Adrenal gland (tissue), 12 donors: Measurements from ENCODE around the gene MAD2L1. TPM values are rescaled to one million over a fixed set of nuclear protein-coding genes. Genes with fewer than 3 reads are reported as not detected.

Source experiments
- DNase-seq, 7 donors: peaks; one replicate each; pipeline ENCODE4 v3.0.0-alpha.2; 2019 to 2020
- H3K27ac ChIP-seq, 5 donors: fragments of 200-600 bp; sonication (generic) in 4 of 5; 1 replicate in 3 of 5; 2 replicates in 2 of 5; pipeline versions ENCODE4 v1.5.1 to v1.8.0; 2016 to 2020; ENCODE audit warnings: mild to moderate bottlenecking in 1 of 5
- H3K27me3 ChIP-seq: fragments of 200-600 bp; 2 replicates; pipeline ENCODE4 v1.8.0; 2021
- H3K36me3 ChIP-seq, 2 donors: fragments of 200-600 bp; replicated peaks in 1 of 2; 1 replicate in 1 of 2; 2 replicates in 1 of 2; pipeline versions ENCODE4 v1.5.1 to v1.8.0; 2018 to 2022
- H3K4me1 ChIP-seq, 2 donors: fragments of 200-600 bp; replicated peaks in 1 of 2; 1 replicate in 1 of 2; 2 replicates in 1 of 2; pipeline versions ENCODE4 v1.5.1 to v1.8.0; 2018 to 2021
- H3K4me3 ChIP-seq, 4 donors: fragments of 200-600 bp; sonication (generic) in 3 of 4; one replicate each; pipeline ENCODE4 v1.5.1; 2016 to 2018
- H3K9me3 ChIP-seq, 3 donors: fragments of 200-600 bp; sonication (generic) in 1 of 3; replicated peaks in 1 of 3; 1 replicate in 2 of 3; 2 replicates in 1 of 3; pipeline versions ENCODE4 v1.5.1 to v1.8.0; 2016 to 2021
- CTCF ChIP-seq, 6 experiments: fragments of 450-650 bp in 4 of 6; fragments of 200-600 bp in 2 of 6; sonication (generic) in 1 of 6; IDR thresholded peaks; 1 replicate in 5 of 6; 2 replicates in 1 of 6; pipeline versions ENCODE4 v1.5.1 to v1.8.0; 2016 to 2021; ENCODE audit warnings: antibody characterized with exemption in 6 of 6, mild to moderate bottlenecking in 2 of 6, moderate library complexity in 1 of 6
- POLR2A ChIP-seq, 2 donors: fragments of 450-650 bp; IDR thresholded peaks; one replicate each; pipeline ENCODE4 v1.6.1; 2017; ENCODE audit warnings: antibody characterized with exemption in 2 of 2, mild to moderate bottlenecking in 2 of 2, moderate library complexity in 1 of 2
- whole genome bisulfite sequencing, 4 donors: extraction: QIAGEN DNeasy Blood & Tissue Kit in 2 of 4; methylation state at CpG; one replicate each; pipeline versions ENCODE4 v1.1.5 to v1.1.7; 2013 to 2017; 5-methylcytosine and 5-hydroxymethylcytosine counted together
- intact Hi-C, 2 donors: fragments of 100-400 bp; cut with DNase I; formaldehyde crosslinking; loops; one replicate each; pipeline versions ENCODE4 v1.14.1 to v1.15.0; 2022 to 2023
- polyA plus RNA-seq, 3 donors: library from polyadenylated mRNA; stranded (reverse); fragments of 200-250 nt in 2 of 3; fragments of 350-450 nt in 1 of 3; fragmentation: Illumina TruSeq in 1 of 3; extraction: RNeasy Lipid Tissue Mini Kit (QIAGEN cat#74804) in 1 of 3; gene quantifications; one replicate each; pipeline ENCODE4 v1.2.3, GENCODE V29; 2013 to 2014
- total RNA-seq, 9 donors: library from RNA; depleted of rRNA in 4 of 9; stranded (reverse); fragments of >200 nt in 4 of 9; fragments of 120-200 nt in 1 of 9; fragmentation: NEBNext Ultra II Directional in 1 of 9; extraction: Animal tissue kit (Norgen Biotek cat#: 25700) in 1 of 9; gene quantifications; one replicate each; pipeline versions ENCODE4 v1.1.0 to v1.2.4, GENCODE V29; 2013 to 2023
- donor health status: healthy with polysubstance abuse.
- donor health status: Bipolar disorder and iron deficiency.
- donor health status: DM: yes; HTN: yes; CAD: no.
- donor health status: DM: no; HTN: no; CAD: no.
- donor health status: DM: no; HTN: no; CAD: no.
- donor health status: DM: yes; HTN: yes; CAD: no.

The MAD2L1 gene
- total and polyA plus RNA-seq, 12 donors: 0.61 to 18.0 (median 2.0) TPM

- intact Hi-C loops: no loop called here
- Histone ChIP-seq H3K27ac (no peak overlapping the region), H3K4me1 (no peaks in the 10 kb centered on the region), H3K36me3 (no peaks in the 10 kb centered on the region), H3K4me3 (no peak overlapping the region), H3K9me3 (no peaks in the 10 kb centered on the region), H3K27me3 (no peaks in the 10 kb centered on the region)
- DNase-seq: no peak
- WGBS, 4 donors: 84 to 93% (median 88%) methylated on average over 4 of the region's 4 CpGs
- TF ChIP-seq POLR2A (IDR thresholded peaks at IDR 0.05): no peak
- TF ChIP-seq CTCF (IDR thresholded peaks at IDR 0.05): no peak
Measured at GRCh38 chr4:120043828-120044227, 22.8 kb downstream of the MAD2L1 start.

- TF ChIP-seq POLR2A (IDR thresholded peaks at IDR 0.05) (no peak), CTCF (IDR thresholded peaks at IDR 0.05) (no peak)
- intact Hi-C loops: no loop called here
- no peak for DNase-seq
- WGBS, 4 donors: 57 to 81% (median 67%) methylated on average over 2 of the region's 2 CpGs
- H3K27ac ChIP-seq: no peak overlapping the region
- H3K36me3 ChIP-seq: no peaks in the 10 kb centered on the region
- no peak overlapping the region for H3K4me3 ChIP-seq
- no peaks in the 10 kb centered on the region for H3K4me1 ChIP-seq
- no peaks in the 10 kb centered on the region for H3K9me3 ChIP-seq
- H3K27me3 ChIP-seq: no peaks in the 10 kb centered on the region
Measured at GRCh38 chr4:120037411-120037810, 29.2 kb downstream of the MAD2L1 start.

- no peaks in the 10 kb centered on the region for H3K27me3 ChIP-seq
- H3K27ac ChIP-seq: no peak overlapping the region
- TF ChIP-seq CTCF (IDR thresholded peaks at IDR 0.05) (no peak), POLR2A (IDR thresholded peaks at IDR 0.05) (no peak)
- intact Hi-C loops: no loop called here
- WGBS, 4 donors: 65 to 70% (median 66%) methylated on average over 2 of the region's 2 CpGs
- no peaks in the 10 kb centered on the region for H3K36me3 ChIP-seq
- H3K4me1 ChIP-seq: no peaks in the 10 kb centered on the region
- H3K9me3 ChIP-seq: no peaks in the 10 kb centered on the region
- DNase-seq: no peak
- H3K4me3 ChIP-seq: no peak overlapping the region
Measured at GRCh38 chr4:120034913-120035312, 31.7 kb downstream of the MAD2L1 start.

GRCh38 chr4:120026853-120027252 lies 39.8 kb downstream of the MAD2L1 start:
- 59 to 90% (median 81%) methylated on average over 2 of the region's 2 CpGs for WGBS, 4 donors
- TF ChIP-seq CTCF (IDR thresholded peaks at IDR 0.05) (no peak), POLR2A (IDR thresholded peaks at IDR 0.05) (no peak)
- Histone ChIP-seq H3K9me3 (no peaks in the 10 kb centered on the region), H3K4me1 (no peaks in the 10 kb centered on the region), H3K4me3 (no peak overlapping the region), H3K36me3 (no peaks in the 10 kb centered on the region), H3K27ac (no peak overlapping the region), H3K27me3 (no peaks in the 10 kb centered on the region)
- DNase-seq: no peak
- intact Hi-C loops: no loop called here
